H1 (cell line): ENCODE data around the gene PKP3. TPM values are rescaled to one million over a fixed set of nuclear protein-coding genes. Genes with fewer than 3 reads are reported as not detected.

Source experiments
- CTCF ChIA-PET: fragments of 300-600 bp; sonication (Branson Sonifier 250); formaldehyde crosslinking; loops from one replicate; lab custom pipeline; 2021; ENCODE audit not compliant: partially characterized antibody; lab: Charles Lee
- POLR2A ChIA-PET: fragments of 300-600 bp; sonication (Branson Sonifier 250); formaldehyde crosslinking; loops from one replicate; lab custom pipeline; 2021; ENCODE audit warnings: inconsistent platforms; ENCODE audit not compliant: partially characterized antibody; lab: Charles Lee
- DNase-seq, 2 experiments: peaks; one replicate each; pipeline versions ENCODE4 v3.0.0 to v3.0.0-alpha.2; 2010 to 2022; ENCODE audit warnings: low spot score in 2 of 2, low read depth in 1 of 2, mixed read lengths in 1 of 2
- FAIRE-seq: peaks from 2 replicates; lab custom pipeline; 2011; peaks lifted over from hg19 to GRCh38; lab: Jason Lieb, UNC
- H2AFZ ChIP-seq: 2 replicates; pipeline ENCODE4 v1.8.1; 2012; ENCODE audit warnings: low read length, inconsistent platforms
- H2AK5ac ChIP-seq: 2 replicates; pipeline ENCODE4 v1.6.1; 2013; ENCODE audit warnings: low read depth, low read length
- H2BK120ac ChIP-seq: replicated peaks from 2 replicates; pipeline ENCODE3; 2013; ENCODE audit warnings: low read depth, low read length, inconsistent platforms
- H2BK12ac ChIP-seq: 2 replicates; pipeline ENCODE4 v1.6.1; 2013; ENCODE audit warnings: low read depth, low read length
- H2BK15ac ChIP-seq: 2 replicates; pipeline ENCODE4 v1.6.1; 2013; ENCODE audit warnings: low read length
- H2BK20ac ChIP-seq: 2 replicates; pipeline ENCODE4 v1.6.1; 2013; ENCODE audit warnings: low read length
- H2BK5ac ChIP-seq: 2 replicates; pipeline ENCODE4 v1.6.1; 2013; ENCODE audit warnings: low read depth, low read length
- H3K14ac ChIP-seq: 2 replicates; pipeline ENCODE4 v1.6.1; 2013; ENCODE audit warnings: inconsistent platforms; ENCODE audit not compliant: insufficient read length
- H3K18ac ChIP-seq: 2 replicates; pipeline ENCODE4 v1.6.1; 2013; ENCODE audit warnings: low read length; ENCODE audit errors: extremely low read depth
- H3K23ac ChIP-seq: 2 replicates; pipeline ENCODE4 v1.6.1; 2013; ENCODE audit warnings: inconsistent platforms; ENCODE audit not compliant: insufficient read length
- H3K23me2 ChIP-seq: 2 replicates; pipeline ENCODE4 v1.6.1; 2013; ENCODE audit warnings: low read depth, low read length
- H3K27ac ChIP-seq: 2 replicates; pipeline ENCODE4 v1.6.1; 2011; ENCODE audit warnings: low read depth, low read length, inconsistent platforms
- H3K27me3 ChIP-seq, 4 experiments: replicated peaks in 1 of 4; 1 replicate in 1 of 4; 2 replicates in 3 of 4; pipeline versions ENCODE4 v1.6.1 to v1.8.1; 2011 to 2013; ENCODE audit warnings: low read length in 3 of 4, mild to moderate bottlenecking in 3 of 4, inconsistent platforms in 2 of 4, mixed read lengths in 2 of 4, moderate library complexity in 1 of 4; ENCODE audit not compliant: control insufficient read depth in 3 of 4, insufficient read depth in 3 of 4; ENCODE audit errors: extremely low read depth in 1 of 4
- H3K36me3 ChIP-seq, 4 experiments: 2 replicates each; pipeline versions ENCODE4 v1.6.1 to v1.8.1; 2011 to 2013; ENCODE audit warnings: mild to moderate bottlenecking in 4 of 4, low read length in 3 of 4, moderate library complexity in 2 of 4, control low read depth in 1 of 4, inconsistent platforms in 1 of 4; ENCODE audit not compliant: insufficient read depth in 4 of 4, control insufficient read depth in 2 of 4
- H3K4ac ChIP-seq: replicated peaks from 2 replicates; pipeline ENCODE3; 2013; ENCODE audit warnings: low read length, low read depth, mixed read lengths, inconsistent platforms; ENCODE audit not compliant: insufficient read length
- H3K4me1 ChIP-seq, 4 experiments: replicated peaks in 1 of 4; 1 replicate in 1 of 4; 2 replicates in 3 of 4; pipeline versions ENCODE4 v1.6.1 to v1.8.1; 2011 to 2013; ENCODE audit warnings: low read length in 3 of 4, inconsistent platforms in 2 of 4, mixed read lengths in 1 of 4; ENCODE audit not compliant: insufficient read depth in 4 of 4, control insufficient read depth in 3 of 4
- H3K4me2 ChIP-seq, 2 experiments: 2 replicates each; pipeline versions ENCODE4 v1.6.1 to v1.8.1; 2011 to 2013; ENCODE audit warnings: low read depth in 2 of 2, low read length in 2 of 2, control low read depth in 1 of 2, inconsistent platforms in 1 of 2, mild to moderate bottlenecking in 1 of 2; ENCODE audit not compliant: insufficient read depth in 1 of 2
- H3K4me3 ChIP-seq, 4 experiments: fragments of 200-600, 300-600 bp in 1 of 4; sonication (generic), shearing (Covaris generic), sonication (Bioruptor Twin) in 1 of 4; 2 replicates each; pipeline versions ENCODE4 v1.5.1 to v1.8.1; 2011 to 2016; ENCODE audit warnings: low read length in 4 of 4, low read depth in 3 of 4, control low read depth in 2 of 4, inconsistent platforms in 2 of 4, mild to moderate bottlenecking in 2 of 4, mixed read lengths in 1 of 4, moderate library complexity in 1 of 4; ENCODE audit not compliant: insufficient read depth in 2 of 4; ENCODE audit errors: extremely low read depth in 1 of 4
- H3K56ac ChIP-seq: replicated peaks from 2 replicates; pipeline ENCODE3; 2013; ENCODE audit warnings: low read depth, mild to moderate bottlenecking, mixed read lengths, low read length, inconsistent platforms; ENCODE audit not compliant: insufficient read length
- H3K79me1 ChIP-seq: 2 replicates; pipeline ENCODE4 v1.6.1; 2013; ENCODE audit warnings: low read depth, low read length, control low read depth
- H3K79me2 ChIP-seq, 2 experiments: 2 replicates each; pipeline versions ENCODE4 v1.6.1 to v1.8.1; 2012 to 2013; ENCODE audit warnings: low read length in 2 of 2, mild to moderate bottlenecking in 2 of 2, inconsistent platforms in 1 of 2; ENCODE audit not compliant: insufficient read depth in 2 of 2, control insufficient read depth in 1 of 2
- H3K9ac ChIP-seq, 4 experiments: replicated peaks in 1 of 4; 1 replicate in 1 of 4; 2 replicates in 3 of 4; pipeline versions ENCODE4 v1.6.1 to v1.8.1; 2011 to 2013; ENCODE audit warnings: low read depth in 3 of 4, low read length in 3 of 4, control low read depth in 2 of 4, mild to moderate bottlenecking in 2 of 4, moderate library complexity in 2 of 4, inconsistent platforms in 1 of 4; ENCODE audit errors: extremely low read depth in 1 of 4
- H3K9me3 ChIP-seq, 2 experiments: 2 replicates each; pipeline versions ENCODE4 v1.6.1 to v1.8.1; 2012 to 2013; ENCODE audit warnings: mild to moderate bottlenecking in 2 of 2, moderate library complexity in 2 of 2, control low read depth in 1 of 2, inconsistent platforms in 1 of 2, low read depth in 1 of 2, low read length in 1 of 2, mixed read lengths in 1 of 2; ENCODE audit not compliant: insufficient read depth in 2 of 2
- H4K20me1 ChIP-seq, 2 experiments: replicated peaks in 1 of 2; 2 replicates each; pipeline versions ENCODE3 to v1.8.1; 2011 to 2013; ENCODE audit warnings: inconsistent platforms in 2 of 2, low read length in 2 of 2, mild to moderate bottlenecking in 1 of 2; ENCODE audit not compliant: insufficient read depth in 2 of 2, control insufficient read depth in 1 of 2
- H4K5ac ChIP-seq: 2 replicates; pipeline ENCODE4 v1.6.1; 2013; ENCODE audit warnings: low read length, low read depth, mixed read lengths, inconsistent platforms; ENCODE audit not compliant: insufficient read length
- H4K8ac ChIP-seq: 2 replicates; pipeline ENCODE4 v1.8.0; 2013; ENCODE audit warnings: mild to moderate bottlenecking, moderate library complexity, low read length, inconsistent platforms; ENCODE audit not compliant: insufficient read depth; ENCODE audit errors: extremely low read depth
- H4K91ac ChIP-seq: replicated peaks from 2 replicates; pipeline ENCODE3; 2013; ENCODE audit warnings: low read length, mixed read lengths, inconsistent platforms; ENCODE audit not compliant: insufficient read length
- EZH2 ChIP-seq: fragments of 200-600 bp; sonication (generic); IDR thresholded peaks from 2 replicates; pipeline ENCODE4 v1.7.1; 2012; ENCODE audit warnings: low read depth, mild to moderate bottlenecking, moderate library complexity, low read length, inconsistent platforms; ENCODE audit not compliant: severe bottlenecking
- FOSL1 ChIP-seq: IDR thresholded peaks from 2 replicates; pipeline ENCODE4 v1.6.1; 2011; ENCODE audit warnings: mild to moderate bottlenecking, low read depth, low read length, moderate library complexity; ENCODE audit not compliant: insufficient read depth
- GABPA ChIP-seq: IDR thresholded peaks from 2 replicates; pipeline ENCODE4 v1.6.1; 2011; ENCODE audit warnings: mild to moderate bottlenecking, low read length, moderate library complexity, borderline replicate concordance; ENCODE audit not compliant: insufficient read depth
- NRF1 ChIP-seq: IDR thresholded peaks from 2 replicates; pipeline ENCODE4 v1.6.1; 2011; ENCODE audit warnings: mild to moderate bottlenecking, low read depth, low read length, improper control_type of control experiment
- POLR2A ChIP-seq, 2 experiments: IDR thresholded peaks; 1 replicate in 1 of 2; 2 replicates in 1 of 2; pipeline ENCODE4 v1.6.1; 2011; ENCODE audit warnings: low read depth in 2 of 2, low read length in 2 of 2, mild to moderate bottlenecking in 2 of 2; ENCODE audit errors: control extremely low read depth in 1 of 2
- SIX5 ChIP-seq: IDR thresholded peaks from 2 replicates; pipeline ENCODE4 v1.6.1; 2011; ENCODE audit warnings: mild to moderate bottlenecking, low read depth, low read length
- SRF ChIP-seq: IDR thresholded peaks from 2 replicates; pipeline ENCODE4 v1.6.1; 2011; ENCODE audit warnings: mild to moderate bottlenecking, low read depth, low read length, moderate library complexity
- ZNF274 ChIP-seq: IDR thresholded peaks from 2 replicates; pipeline ENCODE4 v1.7.0; 2012; ENCODE audit warnings: low read length, borderline replicate concordance; ENCODE audit errors: extremely low read depth
- WGBS, 2 experiments: shearing (Covaris generic) in 1 of 2; methylation state at CpG; one replicate each; pipeline versions ENCODE4 v1.1.6 to v1.1.7; 2013 to 2015; ENCODE audit warnings: low lambda C conversion rate in 2 of 2, mixed read lengths in 2 of 2, inconsistent platforms in 1 of 2, low coverage in 1 of 2, missing lambda C conversion rate in 1 of 2; ENCODE audit not compliant: insufficient replicate concordance in 2 of 2, insufficient coverage in 1 of 2, insufficient read length in 1 of 2; ENCODE audit errors: extremely low coverage in 1 of 2, missing lambda C conversion rate in 1 of 2; 5-methylcytosine and 5-hydroxymethylcytosine counted together
- polyA plus RNA-seq, 7 experiments: library from polyadenylated mRNA; depleted of rRNA in 3 of 7; stranded (reverse) in 5 of 7; unstranded in 2 of 7; fragments of >200 nt in 5 of 7; fragments of 200-250 nt in 2 of 7; gene quantifications; 1 replicate in 5 of 7; 2 replicates in 1 of 7; 4 replicates in 1 of 7; pipeline versions ENCODE4 v1.2.1 to v1.2.3, GENCODE V29; 2011 to 2013; ENCODE audit warnings: missing spikeins in 2 of 7, mixed read lengths in 2 of 7
- total RNA-seq: library from RNA; stranded (reverse); fragmentation: NEBNext Ultra II Directional; extraction: Animal tissue kit (Norgen Biotek cat#: 25700); gene quantifications from 2 replicates; pipeline ENCODE4 v1.2.1, GENCODE V29; 2021
- TF ChIP-seq, protein P1 (sequence below): IDR thresholded peaks from 2 replicates; pipeline ENCODE4 v1.6.1; 2012; ENCODE audit warnings: low read length, inconsistent platforms

PKP3 gene
- total and polyA plus RNA-seq, 2 of the 8 experiments (the other 6 are each of a cell fraction or from before 2014, with no cell fraction given), result 16.7 to 28.7 TPM

GRCh38 chr11:432501-433100, 38.6 kb downstream of the PKP3 start:
- Histone ChIP-seq H2BK5ac (no peak overlapping the region), H3K23ac (no peak overlapping the region), H3K9me3 (peaks cover 6 to 8% of the 10 kb centered on the region in 2 experiments; a peak in 3 of 4 replicates), H3K79me1 (no peaks in the 10 kb centered on the region), H3K9ac (no peak overlapping the region), H2BK120ac (no peak overlapping the region), H2AFZ (no peak overlapping the region), H3K4ac (no peak overlapping the region), H3K4me2 (no peak overlapping the region), H3K36me3 (0 out of 8 replicates have a peak, but pooled peaks cover 0 to 2% (median 0%) of the 10 kb centered on the region in 4 experiments), H2BK12ac (no peak overlapping the region), H3K14ac (no peak overlapping the region), H3K27me3 (no peaks in the 10 kb centered on the region), H4K8ac (no peak overlapping the region; the same call in 1 of the 2 replicates), H3K79me2 (no peaks in the 10 kb centered on the region), H3K4me3 (no peak overlapping the region), H3K23me2 (no peaks in the 10 kb centered on the region), H2BK15ac (no peak overlapping the region), H4K5ac (no peak overlapping the region), H2AK5ac (no peak overlapping the region), H3K56ac (no peak overlapping the region), H2BK20ac (no peak overlapping the region), H3K18ac (no peak overlapping the region), H4K91ac (no peak overlapping the region), H4K20me1 (no peaks in the 10 kb centered on the region), H3K27ac (no peak overlapping the region), H3K4me1 (no peaks in the 10 kb centered on the region; a peak in 1 of 7 replicates)
- DNase-seq (no peak), FAIRE-seq (no peak)
- ChIA-PET POLR2A (interaction anchor here (0.7 kb wide), 2 partner anchors 20 to 21 kb away, joined by 3 to 5 read pairs; no protein-coding TSS in a partner anchor), CTCF (interaction anchor here (0.8 to 1.7 kb wide), 2 partner anchors 16 to 17 kb away, joined by 3 to 5 read pairs; partner anchors contain the start of gene SIGIRR)
- 87% methylated on average over 17 of the region's 20 CpGs; no CpG with 5 or more reads in 1 of the 2 experiments for WGBS, 2 experiments
- TF ChIP-seq NRF1 (no peak), SRF (no peak), FOSL1 (no peak), GABPA (no peak), ZNF274 (no peak), SIX5 (no peak), EZH2 (no peak), POLR2A (IDR thresholded peaks at IDR 0.05; ENCODE audit: control extremely low read depth in 1 of 2, low read depth in 2 of 2, low read length in 2 of 2) (no peak)
- TF ChIP-seq, protein P1, sequence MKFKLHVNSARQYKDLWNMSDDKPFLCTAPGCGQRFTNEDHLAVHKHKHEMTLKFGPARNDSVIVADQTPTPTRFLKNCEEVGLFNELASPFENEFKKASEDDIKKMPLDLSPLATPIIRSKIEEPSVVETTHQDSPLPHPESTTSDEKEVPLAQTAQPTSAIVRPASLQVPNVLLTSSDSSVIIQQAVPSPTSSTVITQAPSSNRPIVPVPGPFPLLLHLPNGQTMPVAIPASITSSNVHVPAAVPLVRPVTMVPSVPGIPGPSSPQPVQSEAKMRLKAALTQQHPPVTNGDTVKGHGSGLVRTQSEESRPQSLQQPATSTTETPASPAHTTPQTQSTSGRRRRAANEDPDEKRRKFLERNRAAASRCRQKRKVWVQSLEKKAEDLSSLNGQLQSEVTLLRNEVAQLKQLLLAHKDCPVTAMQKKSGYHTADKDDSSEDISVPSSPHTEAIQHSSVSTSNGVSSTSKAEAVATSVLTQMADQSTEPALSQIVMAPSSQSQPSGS, result no peak
